GM10266 (cell line): ENCODE results near the gene SAMHD1.
"Not testable (repeated sequence)": the region's sequence is repeated elsewhere in the genome, so short reads cannot be mapped to it uniquely, and the experiment has no call there.

ENCODE experiments used
- DNase-seq: peaks from one replicate; pipeline ENCODE4 v3.0.0; 2012; ENCODE audit errors: extremely low spot score
- CTCF ChIP-seq: IDR thresholded peaks from 2 replicates; pipeline ENCODE4 v1.5.1; 2012; ENCODE audit warnings: mild to moderate bottlenecking, low read depth; ENCODE audit not compliant: control insufficient read depth, insufficient read depth; ENCODE audit errors: missing control alignments

The SAMHD1 gene

GRCh38 chr20:36848078-36848660, 103.3 kb downstream of the SAMHD1 start:
- no peak for TF ChIP-seq CTCF

GRCh38 chr20:36847710-36848040, 103.8 kb downstream of the SAMHD1 start:
- no peak for DNase-seq
- no peak for TF ChIP-seq CTCF

More at GRCh38 chr20:36848078-36848660, 103.3 kb downstream of the SAMHD1 start:
- no peak for DNase-seq

GRCh38 chr20:36847009-36847709, 104.3 kb downstream of the SAMHD1 start:
- TF ChIP-seq CTCF: no peak
- no peak for DNase-seq

- no peak for DNase-seq
- no peak for TF ChIP-seq CTCF
Observed at GRCh38 chr20:36845288-36845971, 106.1 kb downstream of the SAMHD1 start.

GRCh38 chr20:36841030-36841429, 110.5 kb downstream of the SAMHD1 start:
- DNase-seq: not testable (repeated sequence)
